ENCODE data around the gene NBPF26. TPM values are rescaled to one million over a fixed set of nuclear protein-coding genes. Genes with fewer than 3 reads are reported as not detected.
"Not testable (repeated sequence)": the region's sequence is repeated elsewhere in the genome, so short reads cannot be mapped to it uniquely, and the experiment has no call there.

NBPF26 gene
- total and polyA plus RNA-seq, 9 of the 15 experiments (the other 6 are each of a cell fraction or from before 2014, with no cell fraction given): 0.13 to 6.6 (median 5.2) TPM

- H2AFZ ChIP-seq (ENCODE audit: low read depth, low read length): peak overlapping the region; percentile 87
- 0% methylated on average over 23 of the region's 49 CpGs for WGBS (ENCODE audit: insufficient coverage, low coverage, missing lambda C conversion rate)
- H3K79me2 ChIP-seq (ENCODE audit: control insufficient read depth, insufficient read depth, low read length); POLR2A ChIA-PET; H3K4me1 ChIP-seq (replicated peaks in 1 of 2; ENCODE audit: control insufficient read depth in 2 of 2, insufficient read depth in 2 of 2, low read length in 2 of 2); in situ Hi-C loops (cut with MboI); H3K9me1 ChIP-seq (ENCODE audit: control insufficient read depth, insufficient read depth, low read length); CTCF ChIA-PET (ENCODE audit: low intra/inter-chr PET ratio); H3K9me3 ChIP-seq (replicated peaks; ENCODE audit: control insufficient read depth, insufficient read depth, low read depth, low read length); ATAC-seq; intact Hi-C loops (cut with micrococcal nuclease); FAIRE-seq; H3K27me3 ChIP-seq (ENCODE audit: control insufficient read depth in 2 of 2, insufficient read depth in 2 of 2, low read length in 2 of 2); H3K36me3 ChIP-seq (ENCODE audit: control insufficient read depth, insufficient read depth, low read length); H4K20me1 ChIP-seq (replicated peaks; ENCODE audit: control insufficient read depth, insufficient read depth, low read length); TF ChIP-seq ATF1 (CRISPR knock-in tag; IDR thresholded peaks at IDR 0.05): not testable (repeated sequence)
- H3K4me3 ChIP-seq: peak overlapping the region; percentile 57
- peak; percentile 10 to 83 (median 31) for DNase-seq (ENCODE audit: extremely low read depth in 1 of 4, low spot score in 3 of 4)
- H3K4me2 ChIP-seq (ENCODE audit: insufficient read depth, low read length): peak overlapping the region; percentile 68; the same call in 1 of the 2 replicates
- BruUV-seq (replicated peaks): TSS peak; percentile 66
- H3K9ac ChIP-seq (ENCODE audit: insufficient read depth in 1 of 2, low read depth in 2 of 2, low read length in 2 of 2): peak overlapping the region; percentile 62 to 87; a peak in 3 of 4 replicates
- peak overlapping the region; percentile 69; the same call in 2 of the 3 replicates for H3K27ac ChIP-seq (ENCODE audit: extremely low read depth, low read depth, low read length)
- peak; percentile 37; the same call in 1 of the 2 replicates for TF ChIP-seq RNF2 (IDR thresholded peaks at IDR 0.05)
- peak; percentile 60 for TF ChIP-seq POLR3G (IDR thresholded peaks at IDR 0.05; ENCODE audit: extremely low read depth, insufficient read length, insufficient replicate concordance)
- TF ChIP-seq MTA1 (IDR thresholded peaks at IDR 0.05; ENCODE audit: borderline replicate concordance): peak; percentile 63; the same call in 1 of the 2 replicates
- 0 out of 2 replicates have a peak, but pooled peaks have one; percentile 31 for TF ChIP-seq GABPA (tag; conservative IDR thresholded peaks at IDR 0.05; ENCODE audit: low read depth)
- TF ChIP-seq ZBTB33 (CRISPR knock-in tag; IDR thresholded peaks at IDR 0.05): peak; percentile 34; the same call in 1 of the 2 replicates
- peak; percentile 87 for TF ChIP-seq HMBOX1 (IDR thresholded peaks at IDR 0.05)
- 0 out of 2 replicates have a peak, but pooled peaks have one; percentile 33 for TF ChIP-seq RB1 (IDR thresholded peaks at IDR 0.05; ENCODE audit: low read depth)
- TF ChIP-seq CHD2 (IDR thresholded peaks at IDR 0.05; ENCODE audit: low read depth, low read length): peak; percentile 47; the same call in 1 of the 2 replicates
- peak; percentile 68 for TF ChIP-seq CXXC5 (CRISPR knock-in tag; IDR thresholded peaks at IDR 0.05)
- TF ChIP-seq TAF7 (tag; IDR thresholded peaks at IDR 0.05): 0 out of 2 replicates have a peak, but pooled peaks have one; percentile 15
- TF ChIP-seq AFF1 (IDR thresholded peaks at IDR 0.05; ENCODE audit: low read depth in 1 of 2, partially characterized antibody in 2 of 2): peak in 1 of 2 experiments; percentile 52
- TF ChIP-seq CTBP1 (IDR thresholded peaks at IDR 0.05; ENCODE audit: borderline replicate concordance): peak; percentile 86
- TF ChIP-seq ESRRA (IDR thresholded peaks at IDR 0.05; ENCODE audit: borderline replicate concordance, low read depth): peak; percentile 49; the same call in 1 of the 2 replicates
- peak; percentile 47 for TF ChIP-seq ATF1 (tag; IDR thresholded peaks at IDR 0.05)
These were observed 120.6 kb downstream of the NBPF26 start for GRCh38 chr1:120844186-120844944.
